Measurements from ENCODE around the gene WWOX.

WWOX gene

DNA sequence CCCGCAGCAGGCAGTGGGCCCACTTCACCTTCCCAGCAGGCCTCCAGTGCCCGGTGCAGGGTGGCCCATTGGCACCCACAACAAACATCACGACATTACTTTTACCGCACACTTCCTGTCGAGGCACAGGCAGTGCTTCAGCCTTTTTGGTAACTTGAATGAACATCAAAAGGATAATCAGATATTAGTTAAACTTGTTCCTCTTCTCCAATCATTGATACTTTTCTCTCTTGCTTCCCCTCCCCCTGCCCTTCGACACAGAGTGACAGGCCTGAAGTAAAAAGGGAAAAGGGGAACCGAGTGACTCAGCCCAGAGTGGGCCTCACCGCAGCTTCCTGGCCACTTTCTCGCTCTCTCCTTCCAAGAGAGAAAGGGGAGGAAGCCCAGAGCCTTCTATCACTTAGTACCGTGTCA lies 994.1 kb downstream of the WWOX start:
- DNase-seq: peak; percentile 60

DNA sequence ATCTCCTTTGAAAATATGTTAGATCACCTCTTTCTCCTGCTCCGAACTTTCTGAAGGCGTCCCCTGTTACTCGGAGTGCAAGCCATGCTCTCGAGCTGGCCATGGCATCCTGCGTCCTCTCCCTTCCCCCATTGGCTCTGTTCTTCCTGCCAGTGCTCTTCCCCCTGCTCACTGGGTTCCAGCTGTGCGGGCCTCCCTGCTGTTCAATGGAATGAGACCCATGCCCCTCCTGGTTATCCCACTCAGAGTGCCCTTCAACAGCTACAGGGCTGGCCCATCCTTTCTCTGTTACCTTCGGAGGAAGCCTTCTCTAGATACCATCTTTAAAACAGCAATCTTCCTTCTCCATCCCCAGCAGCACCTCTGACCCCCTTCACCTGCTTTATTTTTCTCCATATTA lies 996.8 kb downstream of the WWOX start:
- no peak for DNase-seq

DNA sequence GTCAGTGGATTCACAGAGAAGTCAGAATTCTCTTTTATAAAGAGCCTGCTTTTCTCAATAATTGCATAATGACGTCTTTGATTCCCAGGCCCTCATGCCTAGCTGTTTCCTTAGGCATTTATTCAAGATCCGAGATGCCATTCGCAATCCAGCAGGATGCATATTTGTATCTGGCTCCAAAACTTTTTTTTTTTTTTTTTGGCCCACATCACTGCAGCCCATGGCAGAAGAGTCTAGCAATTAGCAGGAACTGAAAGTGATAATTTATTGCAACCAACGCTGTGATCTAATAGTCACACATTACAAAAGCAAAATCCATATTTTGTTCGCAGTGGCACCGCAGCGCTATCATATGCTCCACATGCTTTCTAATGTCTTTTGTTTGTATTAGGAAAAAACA lies 997.7 kb downstream of the WWOX start:
- no peak for DNase-seq

DNA sequence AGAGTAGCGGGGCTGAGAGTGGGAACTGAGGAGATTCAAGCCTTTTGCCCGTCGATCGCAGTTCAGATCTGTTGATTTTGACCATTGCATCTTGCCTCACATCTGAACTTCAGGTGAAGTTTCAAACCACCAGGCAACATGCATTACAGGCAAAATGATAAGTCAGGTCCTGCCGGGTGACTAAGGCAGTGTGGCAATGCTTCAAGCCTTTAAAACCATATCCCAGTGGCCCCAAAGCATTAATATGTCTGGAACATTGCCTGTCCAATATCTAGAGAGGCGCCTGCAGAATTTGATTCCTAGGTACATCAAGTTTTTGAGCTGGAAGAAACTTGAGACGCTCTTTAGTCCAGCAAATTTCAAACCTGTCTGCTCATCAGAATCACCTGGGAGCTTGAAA lies 998.3 kb downstream of the WWOX start:
- DNase-seq: no peak

DNA sequence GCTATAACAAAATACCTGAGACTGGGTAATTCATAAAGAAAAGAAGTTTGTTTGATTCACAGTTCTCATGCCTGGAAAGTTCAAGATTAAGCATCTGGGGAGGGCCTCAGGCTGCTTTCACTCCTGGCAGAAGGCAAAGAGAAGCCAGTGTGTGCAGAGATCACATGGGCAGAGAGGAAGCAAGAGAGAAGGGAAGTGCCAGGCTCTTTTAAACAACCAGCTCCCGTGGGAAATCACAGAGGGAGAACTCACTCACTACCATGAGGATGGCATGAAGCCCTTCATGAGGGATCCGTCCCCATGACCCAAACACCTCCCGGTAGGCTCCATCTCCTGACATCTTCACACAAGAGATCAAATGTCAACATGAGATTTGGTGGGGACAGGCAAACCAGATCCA lies 999.5 kb downstream of the WWOX start:
- DNase-seq: no peak

DNA sequence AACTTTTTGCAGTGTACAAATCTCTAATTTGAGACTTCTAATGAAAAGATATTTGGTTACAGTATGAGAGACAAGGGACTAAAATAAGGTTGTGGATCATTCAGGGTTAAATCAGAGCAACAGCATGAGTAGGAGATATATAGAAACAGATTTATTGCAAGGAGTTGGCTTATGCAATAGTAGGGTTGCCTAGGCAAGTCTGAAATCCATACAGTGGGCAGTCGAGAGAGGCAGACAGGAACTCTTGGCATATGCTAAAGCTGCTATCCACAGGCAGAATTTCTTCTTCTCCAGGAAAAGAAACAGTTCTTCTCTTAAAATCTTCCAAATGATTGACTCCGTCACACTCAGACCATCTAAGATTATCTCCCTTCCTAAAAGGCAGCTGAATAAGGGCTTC lies 1000.3 kb downstream of the WWOX start:
- no peak for DNase-seq

DNA sequence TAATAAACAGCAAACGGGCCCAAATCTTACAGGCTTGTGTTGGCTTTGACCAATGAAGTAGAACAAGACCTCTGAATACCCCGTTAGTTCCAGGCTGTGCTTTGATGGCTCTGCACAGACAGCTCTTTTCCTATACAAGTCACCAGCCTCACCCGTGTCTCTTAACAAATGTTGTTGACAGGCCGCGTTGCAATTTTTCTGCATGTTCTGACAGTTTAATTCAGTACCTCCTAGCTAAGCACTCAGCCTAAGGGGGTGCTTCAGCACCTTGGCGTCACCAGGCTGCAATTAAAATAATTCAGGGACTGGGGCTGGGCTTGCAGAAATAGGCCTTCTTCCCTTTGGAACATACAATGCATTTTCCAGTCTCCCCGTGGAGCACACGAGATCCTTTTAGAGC lies 1001.0 kb downstream of the WWOX start:
- DNase-seq: no peak

DNA sequence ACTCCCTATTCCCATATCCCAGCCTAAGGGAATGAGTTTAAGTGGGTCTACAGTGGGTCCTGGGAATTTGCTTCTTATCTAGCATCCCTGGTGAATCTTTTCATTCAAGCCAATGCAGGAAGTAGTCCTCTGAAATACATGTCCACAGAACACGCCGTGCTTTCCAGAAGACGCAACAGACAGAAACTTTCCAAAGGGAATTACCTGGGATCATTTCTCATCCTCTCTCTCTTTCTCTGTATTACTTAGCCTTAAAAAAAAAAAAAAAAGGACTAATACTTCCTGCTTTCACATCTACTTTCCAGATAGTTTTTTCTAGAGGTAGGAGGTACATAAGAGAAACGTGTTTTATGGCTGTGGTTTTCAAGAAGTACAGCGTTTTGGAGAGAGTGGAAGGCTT lies 1002.0 kb downstream of the WWOX start:
- DNase-seq: no peak

DNA sequence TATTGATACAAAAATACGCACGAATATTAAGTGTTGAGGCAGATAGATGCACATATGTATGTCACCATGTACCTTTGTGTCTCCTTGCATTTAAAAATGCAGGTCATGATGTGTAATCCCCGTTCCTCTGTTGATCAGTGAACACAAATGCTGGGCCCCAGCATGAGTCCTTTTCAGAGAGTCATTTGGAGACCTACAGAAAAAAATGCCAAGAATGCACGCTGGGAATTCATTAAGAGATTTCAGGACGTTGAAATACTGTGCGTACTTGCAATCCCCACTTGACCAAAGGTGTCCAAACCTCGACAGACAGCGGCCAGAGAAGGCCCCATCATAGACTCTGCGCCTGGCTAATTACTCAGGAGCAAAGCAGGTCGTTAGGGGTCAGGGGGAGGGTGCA lies 1005.1 kb downstream of the WWOX start:
- DNase-seq: no peak

DNA sequence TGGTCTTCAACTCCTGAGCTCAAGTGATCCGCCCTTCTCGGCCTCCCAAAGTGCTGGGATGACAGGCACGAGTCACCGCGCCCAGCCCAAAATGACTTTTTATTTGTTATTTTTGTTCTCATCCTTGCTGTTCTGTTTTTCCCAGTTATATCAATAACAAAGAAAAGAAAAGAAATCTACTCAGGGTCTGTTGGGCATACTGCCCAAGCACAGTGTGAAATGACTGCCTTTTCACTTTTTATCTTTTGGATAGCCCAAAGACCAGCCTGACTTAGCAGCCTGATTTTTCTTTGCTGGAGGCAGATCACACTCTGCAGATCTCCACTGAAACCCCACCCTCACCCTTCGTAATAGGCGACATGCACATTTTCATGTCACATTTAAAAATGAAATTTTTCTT lies 1007.8 kb downstream of the WWOX start:
- DNase-seq: no peak

DNA sequence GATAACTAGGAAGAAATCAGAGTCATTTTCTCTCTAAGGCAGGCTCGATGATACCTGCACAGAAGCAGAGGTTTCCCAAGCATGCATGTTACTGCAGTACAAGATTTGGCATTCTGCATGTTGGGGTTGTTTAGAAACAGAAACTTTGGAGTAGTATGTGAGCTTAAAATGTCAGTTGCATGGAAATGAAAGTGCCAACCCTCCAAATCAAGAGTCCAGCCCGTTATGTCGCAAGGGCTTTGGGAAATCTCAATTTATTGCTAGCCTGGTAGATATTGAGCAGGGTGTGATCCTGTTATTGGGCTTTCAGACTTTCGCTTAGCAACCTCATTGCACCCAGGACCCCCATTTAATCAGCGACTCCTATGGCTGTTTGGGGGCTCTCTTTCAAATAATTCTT lies 1010.3 kb downstream of the WWOX start:
- no peak for DNase-seq

DNA sequence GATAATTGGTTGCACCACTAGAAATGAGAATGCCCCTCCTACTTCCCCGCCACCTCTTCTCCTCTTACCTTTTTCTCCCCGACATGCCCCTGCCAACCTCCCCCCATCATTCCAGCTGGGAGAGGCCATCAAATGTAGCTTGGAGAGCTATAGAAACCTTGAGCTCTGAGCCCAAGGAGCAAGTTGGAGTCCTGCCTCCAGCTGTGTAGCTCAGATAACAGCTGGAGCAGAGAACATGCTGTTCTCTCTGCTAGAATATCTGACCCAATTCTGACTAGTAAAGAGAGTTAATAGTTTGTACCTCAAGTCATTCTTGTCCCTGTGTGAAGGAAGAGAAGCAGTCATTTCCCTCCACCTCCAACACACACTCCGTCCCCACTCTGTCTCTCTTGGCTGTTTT lies 1010.8 kb downstream of the WWOX start:
- DNase-seq: no peak

DNA sequence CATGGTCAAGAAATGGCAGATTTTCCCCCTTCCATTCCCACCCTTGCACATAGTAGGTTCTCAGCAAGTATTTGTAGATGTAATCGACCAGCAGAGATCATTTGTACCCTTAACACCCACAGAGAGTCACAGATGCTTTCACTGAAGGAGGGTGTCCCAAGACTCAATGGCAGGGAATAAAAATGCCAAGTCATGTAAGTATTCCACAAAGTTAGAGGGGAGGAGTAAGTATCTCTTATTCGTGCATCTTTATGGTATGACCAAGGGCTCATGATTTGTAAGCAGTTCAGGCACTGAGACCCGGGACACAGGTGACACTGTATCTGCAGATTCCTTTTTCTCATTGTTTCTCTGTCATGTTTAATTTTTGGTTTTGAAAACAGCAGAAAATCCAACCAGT lies 1011.5 kb downstream of the WWOX start:
- no peak for DNase-seq

DNA sequence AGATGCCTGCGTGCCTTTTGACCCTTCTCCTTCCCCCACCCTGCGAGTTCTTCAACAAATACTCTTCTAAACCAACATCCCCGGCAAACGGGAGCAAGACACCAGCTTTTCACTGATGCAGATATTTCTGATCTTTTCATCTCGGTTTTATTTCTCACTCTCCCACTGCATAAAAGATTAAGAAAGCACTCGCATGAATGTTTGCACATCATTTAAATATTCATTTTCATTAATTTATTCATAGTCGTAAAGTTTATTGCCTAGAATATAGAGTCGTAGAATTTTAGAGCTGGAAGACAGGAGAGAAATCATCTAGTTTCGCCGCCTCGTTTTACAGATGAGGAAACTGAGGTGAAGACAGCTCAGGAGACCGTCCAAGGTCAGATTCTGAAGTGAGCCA lies 1013.0 kb downstream of the WWOX start:
- no peak for DNase-seq

DNA sequence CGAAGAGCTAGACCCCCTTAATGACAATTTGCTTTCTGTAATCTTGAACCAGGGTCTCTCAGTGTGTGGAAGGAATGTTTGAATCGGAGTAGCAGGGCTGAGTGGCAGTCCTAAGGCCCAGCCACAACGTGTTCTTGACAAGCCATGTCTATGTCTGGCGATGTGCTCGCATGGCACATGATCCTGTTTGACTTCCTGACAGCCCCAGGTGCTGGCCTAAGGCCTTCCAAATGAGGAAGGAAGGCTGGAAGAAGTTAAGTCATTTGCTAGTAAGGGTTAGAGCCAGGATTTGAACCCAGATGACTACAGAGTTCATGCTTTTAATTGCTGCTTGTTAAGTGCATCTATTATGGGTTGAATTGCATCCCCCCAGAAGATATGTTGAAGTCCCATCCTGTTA lies 1014.4 kb downstream of the WWOX start:
- DNase-seq: no peak

DNA sequence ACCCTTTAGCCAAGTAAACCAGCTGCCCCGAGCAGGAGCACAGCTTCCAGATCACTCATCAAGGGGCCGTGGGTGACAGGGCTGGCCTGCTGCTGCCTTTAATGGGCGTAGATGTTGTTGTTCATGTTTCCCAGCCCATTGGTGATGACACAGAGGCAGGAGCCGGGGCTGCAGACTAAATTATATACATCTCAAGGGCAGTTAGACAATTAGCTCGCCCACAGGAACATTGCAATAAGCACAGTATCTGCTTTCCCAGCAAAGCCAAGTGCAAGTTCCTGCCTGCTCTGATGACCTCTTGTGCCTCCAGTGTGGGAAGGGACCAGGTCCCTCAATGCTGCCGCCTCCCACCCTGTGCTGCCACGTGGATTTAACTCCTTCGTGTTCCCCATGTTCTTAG lies 1015.3 kb downstream of the WWOX start:
- no peak for DNase-seq

DNA sequence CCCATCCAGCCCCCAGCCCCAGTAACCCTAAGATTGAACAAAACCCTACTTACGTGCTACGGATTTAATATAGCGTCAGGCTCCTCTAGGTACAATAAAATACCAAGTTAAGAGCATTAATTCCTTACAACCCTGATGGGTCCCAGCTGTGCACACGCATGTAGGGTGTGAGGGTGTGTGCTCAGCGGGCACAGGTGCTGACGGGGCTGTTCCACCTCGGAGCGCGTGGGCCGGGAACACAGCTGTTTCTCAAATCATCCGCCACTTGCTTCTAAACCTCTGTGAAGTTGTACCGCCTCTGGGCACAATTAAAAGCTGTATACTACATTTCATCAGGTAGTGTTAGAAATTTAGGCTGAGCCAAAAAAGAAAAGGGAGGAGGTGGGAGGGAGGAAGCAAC lies 1022.5 kb downstream of the WWOX start:
- DNase-seq: no peak

DNA sequence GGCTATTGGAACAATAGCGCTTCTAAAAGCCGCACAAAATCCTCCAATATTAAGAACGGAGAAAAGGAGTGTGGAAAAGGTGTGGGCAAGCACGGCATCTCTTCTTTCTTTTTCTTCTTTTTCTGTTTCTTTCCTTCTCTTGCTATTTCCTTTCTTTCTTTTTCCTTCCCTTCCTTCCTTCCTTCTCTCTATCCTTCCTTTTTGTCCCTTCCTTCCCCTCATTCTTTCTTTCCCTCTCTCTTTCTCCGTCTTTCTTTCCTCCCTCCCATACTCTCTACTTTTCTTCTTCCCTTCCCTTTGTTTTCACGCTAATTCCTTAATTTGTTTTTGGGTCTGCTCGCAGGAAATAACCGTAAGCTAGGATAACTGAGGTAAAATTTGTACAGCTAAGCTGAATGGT lies 1022.9 kb downstream of the WWOX start:
- no peak for DNase-seq

DNA sequence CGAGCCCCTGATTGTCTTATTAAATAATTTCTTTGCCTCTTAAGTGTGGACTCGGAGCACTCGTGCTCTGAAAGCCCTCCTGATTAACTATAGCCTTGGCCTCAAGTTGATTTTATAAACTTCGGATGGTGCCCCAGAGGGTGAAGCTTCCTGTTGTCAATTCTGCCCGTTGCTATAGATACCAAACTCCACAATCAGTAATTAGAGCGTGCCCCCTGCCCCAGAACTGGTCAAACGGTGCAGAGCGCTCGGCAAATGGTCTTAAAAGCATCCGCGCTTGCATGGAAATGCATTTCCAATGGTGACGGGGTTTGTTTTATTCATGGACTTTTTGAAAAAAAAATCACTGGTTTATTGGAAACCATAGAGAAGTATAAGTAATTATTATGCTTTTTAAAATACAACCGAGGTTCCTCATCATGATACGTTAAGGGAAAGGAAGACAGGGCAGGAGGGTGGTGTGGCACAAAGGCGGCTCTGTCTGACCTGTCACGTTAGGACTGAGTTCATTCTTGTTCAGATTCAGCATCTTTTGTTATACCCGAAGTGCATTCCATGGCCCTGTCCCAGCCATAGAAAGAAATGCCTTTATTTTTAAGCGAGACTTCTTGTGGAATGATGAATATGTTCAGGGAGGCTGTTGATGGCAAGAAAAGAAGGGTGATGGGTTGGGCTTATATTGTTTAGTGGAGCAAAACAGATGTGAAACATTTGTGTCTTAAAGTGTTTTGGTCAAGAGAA lies 1024.7 kb downstream of the WWOX start:
- DNase-seq: no peak

DNA sequence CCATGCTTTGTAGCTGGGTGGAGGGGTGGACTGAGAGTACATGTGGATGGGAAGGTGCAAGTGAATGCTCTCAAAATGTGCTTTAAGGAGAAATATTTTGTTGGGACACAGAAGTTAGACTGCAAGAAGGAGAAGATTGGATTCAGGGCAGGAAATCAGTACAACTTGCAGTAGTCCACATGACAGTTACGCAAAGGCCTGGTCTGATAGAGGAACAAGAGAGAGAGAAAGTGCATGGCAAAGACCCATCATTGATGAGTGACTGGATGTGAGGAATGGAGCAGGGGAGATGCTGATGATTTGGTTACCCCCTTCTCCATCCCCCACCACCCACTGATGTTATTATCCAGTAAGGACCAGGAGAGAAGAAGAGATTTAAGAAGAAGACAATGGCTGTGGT lies 1028.3 kb downstream of the WWOX start:
- DNase-seq: no peak

DNA sequence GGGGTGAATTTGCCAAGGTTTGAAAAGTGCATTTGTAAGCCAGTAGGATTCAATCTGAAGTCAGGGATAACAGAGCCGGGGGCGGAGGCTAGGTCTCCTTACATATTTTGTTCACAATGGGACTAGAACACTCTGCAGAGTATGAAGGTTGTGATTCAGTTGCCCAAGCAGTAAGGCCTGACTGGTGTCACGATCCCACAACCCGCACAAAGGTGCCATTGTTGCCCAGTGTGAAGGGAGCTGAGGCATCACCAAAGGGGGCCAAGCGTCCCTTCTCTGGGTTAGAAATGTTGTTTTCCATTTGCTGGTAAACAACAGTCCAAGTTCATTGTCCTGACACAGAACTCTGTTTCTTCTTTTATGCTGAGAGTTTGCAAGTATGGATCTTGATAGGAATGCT lies 1029.3 kb downstream of the WWOX start:
- DNase-seq: no peak

DNA sequence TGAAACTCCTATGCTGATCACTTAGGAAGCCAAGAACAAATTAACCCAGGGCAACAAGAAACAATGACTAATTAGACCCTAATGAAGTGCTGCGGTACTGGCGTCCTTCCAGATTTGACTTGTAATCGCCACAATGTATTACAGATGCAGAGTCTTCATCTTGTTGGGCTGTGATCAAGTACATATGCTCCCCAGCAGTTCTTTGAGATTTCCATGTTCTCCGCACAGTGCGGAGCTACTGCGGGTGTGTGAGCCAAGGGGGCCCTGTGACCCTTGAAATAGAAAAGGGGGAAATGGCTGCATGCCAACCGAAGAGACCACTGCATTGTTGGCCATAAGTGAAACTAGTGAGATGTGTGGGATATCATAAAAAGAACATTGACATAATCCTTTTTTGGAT lies 1031.2 kb downstream of the WWOX start:
- DNase-seq: no peak

DNA sequence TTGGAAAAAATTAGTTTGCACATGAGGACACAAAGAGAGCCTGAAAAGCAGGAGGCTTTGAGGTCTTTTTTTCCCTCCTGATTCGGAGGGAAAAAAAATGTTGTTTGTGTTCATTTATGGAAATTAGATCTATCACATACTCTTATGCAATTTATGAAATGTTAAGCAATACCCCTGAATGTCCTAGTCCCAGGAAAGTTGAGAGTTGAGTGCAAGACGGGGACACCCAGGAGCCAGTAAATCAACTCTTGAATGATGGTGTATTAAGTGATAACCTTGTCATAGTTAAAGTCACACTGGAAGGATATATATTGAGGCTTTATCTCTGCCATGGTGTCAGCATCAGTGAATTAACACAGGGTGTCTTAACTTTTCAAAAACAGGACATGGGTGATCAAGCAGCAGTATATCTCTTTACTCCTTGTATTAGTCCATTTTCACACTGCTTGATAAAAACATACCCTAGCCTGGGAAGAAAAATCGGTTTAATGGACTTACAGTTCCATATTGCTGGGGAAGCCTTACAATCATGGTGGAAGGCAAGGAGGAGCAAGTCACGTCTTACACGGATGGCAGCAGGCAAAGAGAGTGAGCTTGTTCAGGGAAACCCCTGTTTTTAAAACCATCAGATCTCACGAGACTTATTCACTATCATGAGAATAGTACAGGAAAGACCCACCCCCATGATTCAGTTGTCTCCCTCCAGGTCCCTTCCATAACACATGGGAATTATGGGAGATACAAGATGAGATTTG lies 1032.0 kb downstream of the WWOX start:
- no peak for DNase-seq

DNA sequence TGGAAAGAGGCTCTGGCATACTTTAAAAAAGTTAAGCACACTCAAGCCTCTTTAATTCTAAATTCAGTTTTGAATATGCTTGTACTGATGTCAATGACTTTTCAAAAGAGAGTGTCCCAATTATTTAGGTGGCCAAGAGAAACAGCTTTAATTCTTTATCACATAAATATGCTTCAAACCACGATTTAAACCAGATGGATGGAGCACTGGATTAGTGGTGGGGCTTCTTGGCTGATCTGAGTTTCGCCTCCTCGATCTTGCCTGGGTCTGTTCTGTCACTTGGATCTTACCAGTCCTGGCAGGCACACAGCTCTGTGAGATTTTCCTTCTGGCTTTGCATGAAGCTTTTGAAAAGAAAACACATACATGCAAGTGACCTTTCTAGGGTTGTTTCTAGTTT lies 1033.2 kb downstream of the WWOX start:
- no peak for DNase-seq

DNA sequence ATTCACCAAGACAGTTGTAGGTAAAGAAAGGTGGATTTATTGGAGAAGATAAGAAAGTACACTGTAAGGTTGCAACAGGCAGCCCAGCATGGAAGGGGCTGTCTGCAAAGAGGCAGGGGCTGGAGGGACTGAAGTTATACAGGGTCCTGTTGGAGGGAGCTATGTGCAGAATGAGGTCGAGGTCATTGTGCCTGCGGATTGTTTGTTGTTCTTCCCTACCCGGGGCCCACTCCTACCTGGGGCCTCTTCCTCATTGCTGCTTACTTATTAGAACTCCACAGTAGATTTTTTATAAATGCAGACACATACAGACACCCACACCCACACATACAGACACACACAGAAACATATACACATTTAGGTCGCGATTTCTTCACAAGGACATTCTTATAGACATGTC lies 1034.8 kb downstream of the WWOX start:
- no peak for DNase-seq
